ENCODE measurements around the gene NXN.

- no peak for TF ChIP-seq ZNF274 (IDR thresholded peaks at IDR 0.05; ENCODE audit: low read depth, low read length)
- no peak for TF ChIP-seq YY1 (IDR thresholded peaks at IDR 0.05; ENCODE audit: insufficient read depth, insufficient read length)
Observed at GRCh38 chr17:988561-988960, 9.0 kb upstream of the NXN start.

All from NT2/D1 (cell line).